ENCODE results near the gene OPN4. TPM values are rescaled to one million over a fixed set of nuclear protein-coding genes. Genes with fewer than 3 reads are reported as not detected.

OPN4 gene
- total and polyA plus RNA-seq, 2 donors (not counting 3 experiments of a cell fraction or from before 2014, with no cell fraction given) = not detected

DNA sequence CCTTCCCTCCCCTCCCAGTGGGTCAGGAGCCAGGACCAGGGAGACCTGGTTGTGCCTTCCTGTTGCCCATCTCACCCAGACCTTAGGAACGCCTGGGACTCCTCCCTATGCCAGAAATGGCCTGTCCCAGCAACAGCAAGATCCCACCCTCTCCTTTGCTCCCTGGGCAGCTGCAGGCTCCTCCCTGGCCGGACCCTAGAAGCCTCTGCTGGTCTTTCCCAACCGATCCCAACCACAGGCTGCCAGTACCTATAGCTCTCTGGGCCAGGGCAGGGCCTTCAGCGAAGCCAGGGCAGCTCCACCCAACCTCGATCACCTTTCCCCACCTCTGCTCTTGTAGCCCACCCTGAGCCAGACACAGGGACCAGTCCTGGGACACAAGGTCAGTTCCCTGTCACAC, 35.9 kb downstream of the OPN4 start:
- Histone ChIP-seq H3K9me1 (replicated peaks; ENCODE audit: control insufficient read depth, extremely low read depth, insufficient read depth, low read length) (no peaks in the 10 kb centered on the region), H2AFZ (ENCODE audit: low read depth, low read length) (no peak overlapping the region), H3K27me3 (ENCODE audit: control insufficient read depth in 2 of 2, insufficient read depth in 2 of 2, low read length in 2 of 2) (peaks cover 41 to 52% of the 10 kb centered on the region in 2 experiments), H3K4me1 (ENCODE audit: control insufficient read depth, extremely low read depth, insufficient read depth, low read length) (no peaks in the 10 kb centered on the region), H3K9me3 (replicated peaks; ENCODE audit: control insufficient read depth, insufficient read depth, low read length) (no peaks in the 10 kb centered on the region), H3K9ac (replicated peaks; ENCODE audit: extremely low read depth, insufficient read depth, low read length) (no peak overlapping the region), H3K4me3 (replicated peaks in 1 of 3; ENCODE audit: insufficient read depth in 1 of 3, low read depth in 1 of 3, low read length in 3 of 3) (no peak overlapping the region), H3K79me2 (ENCODE audit: control insufficient read depth, insufficient read depth, low read length) (no peaks in the 10 kb centered on the region), H3K36me3 (ENCODE audit: control insufficient read depth in 2 of 2, extremely low read depth in 1 of 2, insufficient read depth in 2 of 2, low read length in 2 of 2) (no peaks in the 10 kb centered on the region), H3K27ac (ENCODE audit: insufficient read depth, low read depth, low read length) (no peak overlapping the region), H4K20me1 (replicated peaks; ENCODE audit: control insufficient read depth, extremely low read depth, insufficient read depth, low read length) (no peaks in the 10 kb centered on the region), H3K4me2 (ENCODE audit: insufficient read depth, low read length) (no peak overlapping the region)
- POLR2A ChIA-PET = no interaction called here
- TF ChIP-seq, protein P1, sequence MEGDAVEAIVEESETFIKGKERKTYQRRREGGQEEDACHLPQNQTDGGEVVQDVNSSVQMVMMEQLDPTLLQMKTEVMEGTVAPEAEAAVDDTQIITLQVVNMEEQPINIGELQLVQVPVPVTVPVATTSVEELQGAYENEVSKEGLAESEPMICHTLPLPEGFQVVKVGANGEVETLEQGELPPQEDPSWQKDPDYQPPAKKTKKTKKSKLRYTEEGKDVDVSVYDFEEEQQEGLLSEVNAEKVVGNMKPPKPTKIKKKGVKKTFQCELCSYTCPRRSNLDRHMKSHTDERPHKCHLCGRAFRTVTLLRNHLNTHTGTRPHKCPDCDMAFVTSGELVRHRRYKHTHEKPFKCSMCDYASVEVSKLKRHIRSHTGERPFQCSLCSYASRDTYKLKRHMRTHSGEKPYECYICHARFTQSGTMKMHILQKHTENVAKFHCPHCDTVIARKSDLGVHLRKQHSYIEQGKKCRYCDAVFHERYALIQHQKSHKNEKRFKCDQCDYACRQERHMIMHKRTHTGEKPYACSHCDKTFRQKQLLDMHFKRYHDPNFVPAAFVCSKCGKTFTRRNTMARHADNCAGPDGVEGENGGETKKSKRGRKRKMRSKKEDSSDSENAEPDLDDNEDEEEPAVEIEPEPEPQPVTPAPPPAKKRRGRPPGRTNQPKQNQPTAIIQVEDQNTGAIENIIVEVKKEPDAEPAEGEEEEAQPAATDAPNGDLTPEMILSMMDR (IDR thresholded peaks at IDR 0.05; ENCODE audit: extremely low read depth in 1 of 2, insufficient read depth in 1 of 2, low read depth in 1 of 2, low read length in 2 of 2) = no peak
- TF ChIP-seq POLR2AphosphoS5 (IDR thresholded peaks at IDR 0.05; ENCODE audit: insufficient read depth, low read depth, low read length) (no peak), MYC (IDR thresholded peaks at IDR 0.05; ENCODE audit: low read depth, low read length) (no peak), JUN (IDR thresholded peaks at IDR 0.05; ENCODE audit: borderline replicate concordance, insufficient read depth, insufficient read length, low read depth) (no peak), GATA2 (IDR thresholded peaks at IDR 0.05; ENCODE audit: insufficient read depth, insufficient read length, low read depth, low read length) (no peak), FOS (IDR thresholded peaks at IDR 0.05; ENCODE audit: borderline replicate concordance, insufficient read depth, low read length) (no peak), POLR2A (IDR thresholded peaks at IDR 0.05; ENCODE audit: low read depth, low read length) (no peak), EZH2 (IDR thresholded peaks at IDR 0.05; ENCODE audit: borderline replicate concordance, low read depth, low read length, severe bottlenecking) (no peak)
- TF ChIP-seq, protein P2, sequence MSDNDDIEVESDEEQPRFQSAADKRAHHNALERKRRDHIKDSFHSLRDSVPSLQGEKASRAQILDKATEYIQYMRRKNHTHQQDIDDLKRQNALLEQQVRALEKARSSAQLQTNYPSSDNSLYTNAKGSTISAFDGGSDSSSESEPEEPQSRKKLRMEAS (IDR thresholded peaks at IDR 0.05; ENCODE audit: insufficient read depth, insufficient read length) = no peak
- BruUV-seq (replicated peaks) = no TSS peak
- dilution Hi-C loops (cut with MboI; ENCODE audit: extremely low pct_ligation_motif_present, low sequenced_read_pairs) (no loop called here), intact Hi-C loops (cut with micrococcal nuclease) (no loop called here)
- DNase-seq (ENCODE audit: low read depth, low spot score) = no peak
- no peak for FAIRE-seq
- CTCF ChIA-PET = interaction anchor here (0.7 to 6.6 kb wide), 4 partner anchors 17 to 277 kb away, joined by 3 to 67 read pairs (median 4); no protein-coding TSS in a partner anchor

Measured in endothelial cell of umbilical vein (primary cell).